GM12892 (cell line): Measurements from ENCODE around the gene KLHL40. TPM values are rescaled to one million over a fixed set of nuclear protein-coding genes. Genes with fewer than 3 reads are reported as not detected.

ENCODE experiments used
- DNase-seq: peaks from one replicate; pipeline ENCODE4 v3.0.0; 2011; ENCODE audit not compliant: insufficient read length
- FAIRE-seq: peaks from 2 replicates; lab custom pipeline; 2011; peaks lifted over from hg19 to GRCh38; lab: Jason Lieb, UNC
- POLR2A ChIP-seq: IDR thresholded peaks from 2 replicates; pipeline ENCODE4 v1.6.1; 2011; ENCODE audit warnings: low read depth, low read length, control low read depth
- POLR2AphosphoS5 ChIP-seq: IDR thresholded peaks from 2 replicates; pipeline ENCODE4 v1.6.1; 2011; ENCODE audit warnings: low read depth, low read length, control low read depth
- TAF1 ChIP-seq: IDR thresholded peaks from 2 replicates; pipeline ENCODE4 v1.6.1; 2011; ENCODE audit warnings: low read depth, mild to moderate bottlenecking, control low read depth, low read length, borderline replicate concordance
- polyA plus RNA-seq: library from polyadenylated mRNA; unstranded; fragments of >200 nt; gene quantifications from one replicate; pipeline ENCODE4 v1.2.1, GENCODE V29; 2012; ENCODE audit warnings: missing spikeins, inconsistent platforms; ENCODE audit not compliant: missing spikeins

The KLHL40 gene, protein sequence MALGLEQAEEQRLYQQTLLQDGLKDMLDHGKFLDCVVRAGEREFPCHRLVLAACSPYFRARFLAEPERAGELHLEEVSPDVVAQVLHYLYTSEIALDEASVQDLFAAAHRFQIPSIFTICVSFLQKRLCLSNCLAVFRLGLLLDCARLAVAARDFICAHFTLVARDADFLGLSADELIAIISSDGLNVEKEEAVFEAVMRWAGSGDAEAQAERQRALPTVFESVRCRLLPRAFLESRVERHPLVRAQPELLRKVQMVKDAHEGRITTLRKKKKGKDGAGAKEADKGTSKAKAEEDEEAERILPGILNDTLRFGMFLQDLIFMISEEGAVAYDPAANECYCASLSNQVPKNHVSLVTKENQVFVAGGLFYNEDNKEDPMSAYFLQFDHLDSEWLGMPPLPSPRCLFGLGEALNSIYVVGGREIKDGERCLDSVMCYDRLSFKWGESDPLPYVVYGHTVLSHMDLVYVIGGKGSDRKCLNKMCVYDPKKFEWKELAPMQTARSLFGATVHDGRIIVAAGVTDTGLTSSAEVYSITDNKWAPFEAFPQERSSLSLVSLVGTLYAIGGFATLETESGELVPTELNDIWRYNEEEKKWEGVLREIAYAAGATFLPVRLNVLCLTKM
- not detected for polyA plus RNA-seq

DNA sequence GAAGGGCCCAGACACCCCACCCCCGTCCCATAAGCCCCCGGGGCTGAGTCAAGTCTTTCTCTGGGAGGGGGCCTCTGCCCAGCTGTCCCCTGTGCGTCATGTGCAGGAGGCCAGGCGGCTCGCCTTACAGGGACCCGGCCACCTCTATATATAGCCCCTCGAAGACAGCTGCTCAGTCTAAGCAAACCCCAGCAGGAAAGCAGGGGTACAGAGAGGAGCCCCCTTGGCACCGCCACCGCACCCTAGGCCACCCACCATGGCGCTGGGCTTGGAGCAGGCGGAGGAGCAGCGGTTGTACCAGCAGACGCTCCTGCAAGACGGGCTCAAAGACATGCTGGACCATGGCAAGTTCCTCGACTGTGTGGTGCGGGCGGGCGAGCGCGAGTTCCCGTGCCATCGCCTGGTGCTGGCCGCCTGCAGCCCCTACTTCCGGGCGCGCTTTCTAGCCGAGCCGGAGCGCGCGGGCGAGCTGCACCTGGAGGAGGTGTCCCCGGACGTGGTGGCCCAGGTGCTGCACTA lies at the start of gene KLHL40:
KLHL40 (plus strand) TSS at position 175 of the 519 bp plus-strand sequence; CDS start at position 257, 82 bp downstream.
- TF ChIP-seq POLR2AphosphoS5 (no peak), TAF1 (no peak), POLR2A (no peak)
- DNase-seq (peak; percentile 5), FAIRE-seq (no peak)

DNA sequence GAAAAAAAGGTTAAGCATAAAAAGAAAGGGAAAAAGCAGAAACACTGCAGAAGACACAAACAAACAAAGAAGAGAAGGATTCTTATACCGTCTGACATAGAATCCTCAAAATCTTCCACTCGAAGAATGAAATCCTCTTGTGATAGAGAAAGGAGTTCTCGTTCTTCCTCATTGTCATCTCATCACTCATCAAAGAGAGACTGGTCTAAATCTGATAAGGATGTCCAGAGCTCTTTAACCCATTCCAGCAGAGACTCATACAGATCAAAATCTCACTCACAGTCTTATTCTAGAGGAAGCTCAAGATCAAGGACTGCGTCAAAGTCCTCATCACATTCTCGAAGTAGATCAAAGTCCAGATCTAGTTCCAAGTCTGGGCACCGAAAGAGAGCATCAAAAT lies 48.3 kb upstream of the KLHL40 start:
- no peak for TF ChIP-seq TAF1
- TF ChIP-seq POLR2A = no peak
- no peak for TF ChIP-seq POLR2AphosphoS5
- DNase-seq = no peak
- FAIRE-seq = no peak

DNA sequence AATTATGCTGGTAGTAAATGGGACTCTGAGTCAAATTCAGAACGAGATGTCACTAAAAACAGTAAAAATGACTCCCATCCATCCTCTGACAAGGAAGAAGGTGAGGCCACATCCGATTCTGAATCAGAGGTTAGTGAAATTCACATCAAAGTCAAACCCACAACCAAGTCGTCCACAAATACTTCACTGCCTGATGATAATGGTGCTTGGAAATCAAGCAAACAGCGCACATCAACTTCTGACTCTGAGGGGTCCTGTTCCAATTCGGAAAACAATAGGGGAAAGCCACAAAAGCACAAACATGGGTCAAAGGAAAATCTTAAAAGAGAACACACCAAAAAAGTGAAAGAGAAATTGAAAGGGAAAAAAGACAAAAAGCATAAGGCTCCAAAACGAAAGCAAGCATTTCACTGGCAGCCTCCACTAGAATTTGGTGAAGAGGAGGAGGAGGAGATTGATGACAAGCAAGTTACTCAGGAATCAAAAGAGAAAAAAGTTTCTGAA lies 46.9 kb upstream of the KLHL40 start:
- DNase-seq = no peak
- TF ChIP-seq POLR2AphosphoS5 (no peak), POLR2A (no peak), TAF1 (no peak)
- FAIRE-seq = no peak

DNA sequence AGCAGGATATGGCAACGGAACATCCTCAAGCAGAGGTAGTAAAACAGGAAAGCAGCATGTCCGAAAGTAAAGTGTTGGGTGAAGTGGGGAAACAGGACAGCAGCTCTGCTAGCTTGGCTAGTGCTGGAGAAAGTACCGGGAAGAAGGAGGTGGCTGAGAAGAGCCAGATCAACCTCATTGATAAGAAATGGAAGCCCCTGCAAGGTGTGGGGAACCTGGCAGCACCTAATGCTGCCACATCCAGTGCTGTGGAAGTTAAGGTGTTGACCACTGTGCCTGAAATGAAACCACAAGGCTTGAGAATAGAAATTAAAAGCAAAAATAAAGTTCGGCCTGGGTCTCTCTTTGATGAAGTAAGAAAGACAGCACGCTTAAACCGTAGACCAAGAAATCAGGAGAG lies 46.1 kb upstream of the KLHL40 start:
- TF ChIP-seq TAF1 (no peak), POLR2AphosphoS5 (no peak), POLR2A (no peak; the same call in 1 of the 2 replicates)
- no peak for FAIRE-seq
- no peak for DNase-seq

DNA sequence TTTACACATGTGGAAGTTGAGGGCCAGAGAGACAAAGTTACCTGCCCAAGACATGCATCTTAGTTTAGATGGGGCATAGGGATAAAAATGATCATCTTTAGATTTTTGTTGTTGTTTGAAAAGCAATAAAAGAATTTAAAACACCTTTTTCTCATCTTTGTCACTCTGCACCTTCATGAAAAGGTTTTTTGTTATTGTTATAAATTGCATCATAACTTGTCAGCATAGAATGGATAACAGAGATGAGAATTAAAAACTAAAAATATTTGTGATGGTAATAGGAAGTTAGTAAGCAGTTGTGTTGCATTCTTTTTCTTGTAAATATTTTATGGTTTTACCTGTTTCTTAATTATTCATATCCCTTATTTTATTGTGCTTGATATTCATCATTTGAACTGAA lies 45.2 kb upstream of the KLHL40 start:
- FAIRE-seq = no peak
- no peak for DNase-seq
- no peak for TF ChIP-seq POLR2A
- TF ChIP-seq TAF1 = no peak
- no peak for TF ChIP-seq POLR2AphosphoS5

DNA sequence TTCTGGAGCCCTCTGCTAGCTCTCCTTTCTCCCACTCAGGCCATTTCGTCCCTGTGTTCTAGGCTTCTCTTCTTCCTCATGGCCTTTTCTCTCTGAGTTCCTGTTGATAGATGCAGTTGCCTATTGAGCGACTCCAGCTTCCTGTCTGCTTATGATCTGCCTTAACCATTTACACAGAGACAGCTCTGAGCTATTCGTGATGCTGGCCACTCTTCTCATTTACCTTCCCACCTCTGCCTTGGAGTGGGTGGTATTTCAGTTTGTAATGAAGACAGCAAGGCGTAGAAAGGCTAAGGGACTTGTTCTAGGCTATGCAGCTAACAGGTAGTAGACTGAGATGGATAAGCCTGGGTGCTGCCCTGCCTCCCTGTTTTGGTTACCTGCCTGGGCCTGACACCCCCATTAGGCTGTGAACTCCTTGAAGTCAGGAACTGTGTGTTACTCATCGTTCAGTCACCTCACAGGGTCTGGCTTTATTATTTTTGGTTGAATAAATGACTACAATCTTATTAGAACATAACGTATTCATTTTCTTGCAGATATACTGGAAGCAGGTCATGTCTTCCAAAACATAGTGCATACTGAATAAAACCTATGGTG lies 44.5 kb upstream of the KLHL40 start:
- FAIRE-seq = no peak
- no peak for DNase-seq

DNA sequence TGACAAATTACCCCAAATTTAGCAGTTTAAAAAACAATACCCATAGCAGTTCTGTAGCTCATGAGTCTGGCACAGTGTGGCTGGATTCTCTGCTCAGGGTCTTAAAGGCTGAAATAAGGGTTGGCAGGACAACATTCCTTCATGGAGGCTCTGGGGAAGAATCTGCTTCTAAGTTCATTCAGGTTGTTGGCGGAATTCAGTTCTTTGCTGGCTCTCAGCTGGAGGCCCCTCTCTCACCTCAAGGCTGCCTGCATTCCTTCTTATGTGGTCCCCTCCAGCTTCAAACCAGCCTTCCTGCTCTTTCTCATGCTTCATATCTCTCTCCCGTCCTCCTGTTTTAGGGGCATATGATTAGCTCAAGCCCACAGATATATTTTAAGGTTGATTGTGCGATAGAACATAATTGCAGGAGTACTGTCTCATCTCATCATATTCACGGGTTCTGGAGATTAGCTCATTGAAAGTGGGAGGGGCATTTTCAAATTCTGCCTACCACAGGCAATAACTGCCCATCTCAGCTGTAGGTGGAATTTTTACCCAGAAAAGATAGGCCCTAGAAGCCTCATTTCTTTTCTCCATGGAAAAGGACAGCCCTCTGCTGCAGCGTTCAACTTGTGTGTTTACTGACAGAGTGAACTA lies 37.4 kb upstream of the KLHL40 start:
- DNase-seq (no peak), FAIRE-seq (no peak)
- TF ChIP-seq POLR2AphosphoS5 (no peak), TAF1 (no peak), POLR2A (no peak)

More for the DNA sequence above, 44.5 kb upstream of the KLHL40 start:
- no peak for TF ChIP-seq POLR2A
- no peak for TF ChIP-seq TAF1
- no peak for TF ChIP-seq POLR2AphosphoS5

DNA sequence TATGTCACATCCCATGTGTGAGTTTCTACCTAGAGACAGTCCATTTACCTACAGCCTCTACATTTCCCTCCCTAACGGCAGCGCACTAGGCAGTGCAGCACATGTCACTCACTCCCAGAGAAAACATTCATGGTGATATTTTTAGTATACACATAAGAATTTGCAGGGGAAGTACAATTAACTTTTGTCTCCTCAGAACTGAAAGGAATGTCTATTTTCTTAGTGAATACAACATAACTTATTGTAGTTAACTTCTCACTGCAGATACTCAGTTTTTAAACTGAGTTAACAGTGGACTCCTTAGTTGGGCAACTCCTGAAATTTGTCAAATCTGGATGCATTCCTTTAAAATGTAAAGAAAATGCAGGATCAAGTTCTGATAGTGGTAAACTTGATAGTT lies 36.3 kb upstream of the KLHL40 start:
- FAIRE-seq (no peak), DNase-seq (no peak)
- no peak for TF ChIP-seq POLR2AphosphoS5

DNA sequence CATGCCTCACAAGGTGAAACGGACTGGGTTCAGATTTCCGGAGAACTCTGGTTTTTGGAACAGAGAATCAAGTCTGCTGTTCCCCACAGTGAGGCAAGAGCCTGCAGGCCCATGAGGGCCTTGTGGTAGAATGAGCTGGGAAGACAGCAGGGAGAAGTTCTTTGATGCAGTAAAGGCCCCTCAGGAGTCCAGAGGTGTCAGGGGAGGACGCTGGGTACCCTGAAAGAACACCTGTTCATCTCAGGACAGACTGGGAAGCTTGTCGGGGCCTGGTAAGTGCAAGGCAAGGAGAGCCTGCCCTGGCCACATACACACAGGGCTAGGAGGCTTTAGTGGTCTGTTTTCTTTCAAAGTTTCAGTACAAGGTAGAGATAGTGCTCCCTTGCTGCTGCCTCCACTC lies 35.6 kb upstream of the KLHL40 start:
- DNase-seq (no peak), FAIRE-seq (no peak)
- TF ChIP-seq POLR2A (no peak), TAF1 (no peak), POLR2AphosphoS5 (no peak; the same call in 1 of the 2 replicates)

DNA sequence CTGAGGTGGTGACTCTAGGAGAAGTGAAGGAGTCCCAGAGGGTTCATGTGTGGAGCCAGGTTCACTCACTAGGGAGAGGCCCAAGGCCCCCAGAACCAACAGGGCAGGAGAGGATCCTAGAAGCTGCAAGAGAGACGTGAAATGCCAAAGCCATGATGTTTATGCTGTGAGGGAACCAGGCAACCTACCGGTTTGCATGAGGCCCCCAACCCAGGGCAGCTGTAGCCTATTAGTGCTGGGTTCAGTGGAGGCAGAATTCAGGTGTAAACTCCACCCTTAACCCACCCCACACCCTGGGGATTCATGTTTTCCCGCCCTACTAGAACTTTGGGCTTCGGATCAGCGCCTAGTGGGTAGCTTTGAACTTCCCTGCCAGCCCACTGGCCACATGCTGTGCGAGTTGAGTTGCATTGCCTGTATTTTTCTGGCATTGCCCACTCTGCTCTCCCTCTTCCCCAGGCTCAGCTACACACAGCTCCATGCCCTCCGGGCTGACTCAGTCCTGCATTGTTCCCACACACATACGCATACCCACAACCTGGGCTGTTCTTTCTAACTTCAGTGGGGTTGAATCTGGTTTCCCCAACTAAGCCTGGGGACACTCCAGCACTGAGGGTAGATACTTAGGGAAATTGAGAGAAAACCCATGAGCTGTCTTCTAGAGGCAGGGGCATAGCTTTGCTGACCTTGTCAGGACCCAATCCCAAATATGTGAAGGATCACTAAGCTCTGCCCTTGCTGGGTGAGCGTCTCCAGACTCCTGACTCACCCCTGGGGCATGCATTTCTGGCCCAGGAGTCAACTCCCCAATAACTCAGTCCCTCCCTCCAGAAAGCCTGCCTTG lies 33.9 kb upstream of the KLHL40 start:
- FAIRE-seq = no peak
- TF ChIP-seq TAF1 (no peak), POLR2AphosphoS5 (no peak)
- no peak for DNase-seq

DNA sequence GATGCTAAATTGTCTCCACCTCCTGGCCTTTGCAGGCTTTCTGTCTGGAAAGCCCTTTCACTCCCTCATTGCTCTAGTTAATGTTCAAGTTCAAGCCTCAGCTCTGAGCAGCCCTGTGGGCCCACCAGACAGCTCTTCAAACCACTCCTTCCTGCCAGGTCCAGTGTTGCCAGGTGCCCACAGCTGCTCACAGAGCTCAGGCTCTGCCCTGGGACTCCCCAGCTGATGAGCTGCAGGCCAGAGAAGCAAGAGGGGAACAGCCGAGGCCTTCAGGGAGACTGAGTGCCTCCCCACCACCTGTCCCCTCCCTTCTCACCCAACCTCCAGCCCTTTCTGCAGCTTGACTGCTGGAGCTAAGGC lies 33.1 kb upstream of the KLHL40 start:
- DNase-seq = no peak
- no peak for FAIRE-seq
- TF ChIP-seq TAF1 (no peak), POLR2AphosphoS5 (no peak), POLR2A (no peak)
